ENCODE results near the gene PDE8A.
A peak's percentile ranks its signal among the peaks of the same experiment; 100 is the strongest.

The PDE8A gene

GRCh38 chr15:85091990-85092389 is 110.3 kb downstream of the PDE8A start:
- no peak for DNase-seq (ENCODE audit: low read depth)

- DNase-seq (ENCODE audit: low read depth): peak; percentile 8
These were observed 113.0 kb downstream of the PDE8A start for GRCh38 chr15:85094685-85095084.

GRCh38 chr15:85095566-85095965 is 113.9 kb downstream of the PDE8A start:
- DNase-seq (ENCODE audit: low read depth): no peak

- DNase-seq (ENCODE audit: low read depth): no peak
These were observed 115.6 kb downstream of the PDE8A start for GRCh38 chr15:85097250-85097649.

- no peak for DNase-seq (ENCODE audit: low read depth)
These were observed 116.1 kb downstream of the PDE8A start for GRCh38 chr15:85097725-85098124.

GRCh38 chr15:85099195-85099803 is 117.6 kb downstream of the PDE8A start:
- DNase-seq (ENCODE audit: low read depth): no peak

GRCh38 chr15:85100186-85100937 is 118.7 kb downstream of the PDE8A start:
- no peak for DNase-seq (ENCODE audit: low read depth)

- DNase-seq (ENCODE audit: low read depth): no peak
These were observed 122.9 kb downstream of the PDE8A start for GRCh38 chr15:85104584-85104983.

GRCh38 chr15:85108136-85108535 is 126.5 kb downstream of the PDE8A start:
- no peak for DNase-seq (ENCODE audit: low read depth)

- no peak for DNase-seq (ENCODE audit: low read depth)
These were observed 127.7 kb downstream of the PDE8A start for GRCh38 chr15:85109333-85109732.

- no peak for DNase-seq (ENCODE audit: low read depth)
These were observed 131.3 kb downstream of the PDE8A start for GRCh38 chr15:85112997-85113396.

GRCh38 chr15:85114886-85115285 is 133.2 kb downstream of the PDE8A start:
- DNase-seq (ENCODE audit: low read depth): no peak

GRCh38 chr15:85116066-85116465 is 134.4 kb downstream of the PDE8A start:
- DNase-seq (ENCODE audit: low read depth): no peak

- DNase-seq (ENCODE audit: low read depth): no peak
These were observed 134.8 kb downstream of the PDE8A start for GRCh38 chr15:85116494-85116893.

GRCh38 chr15:85116925-85117646 is 135.4 kb downstream of the PDE8A start:
- no peak for DNase-seq (ENCODE audit: low read depth)

GRCh38 chr15:85118173-85118572 is 136.5 kb downstream of the PDE8A start:
- DNase-seq (ENCODE audit: low read depth): no peak

- DNase-seq (ENCODE audit: low read depth): no peak
These were observed 136.9 kb downstream of the PDE8A start for GRCh38 chr15:85118581-85118980.

GRCh38 chr15:85120351-85121113 is 138.9 kb downstream of the PDE8A start:
- DNase-seq (ENCODE audit: low read depth): no peak

- no peak for DNase-seq (ENCODE audit: low read depth)
These were observed 142.5 kb downstream of the PDE8A start for GRCh38 chr15:85124173-85124572.

GRCh38 chr15:85125056-85125661 is 143.5 kb downstream of the PDE8A start:
- DNase-seq (ENCODE audit: low read depth): no peak

- DNase-seq (ENCODE audit: low read depth): no peak
These were observed 147.0 kb downstream of the PDE8A start for GRCh38 chr15:85128621-85129020.

- no peak for DNase-seq (ENCODE audit: low read depth)
These were observed 148.2 kb downstream of the PDE8A start for GRCh38 chr15:85129881-85130280.
